ENCODE data around the gene DNAJB4. TPM values are rescaled to one million over a fixed set of nuclear protein-coding genes. Genes with fewer than 3 reads are reported as not detected.

The DNAJB4 gene
- total RNA-seq, 1 experiment from 2014 or later, result 26.0 TPM

- ATAC-seq (no peak), DNase-seq (ENCODE audit: low read depth, low spot score) (no peak)
- H3K9me3 ChIP-seq (ENCODE audit: control insufficient read depth in 1 of 2, insufficient read depth in 1 of 2, low read depth in 1 of 2, low read length in 2 of 2), result no peaks in the 10 kb centered on the region
- H3K9me2 ChIP-seq (ENCODE audit: insufficient read depth), result no peaks in the 10 kb centered on the region
- peaks cover 83% of the 10 kb centered on the region for H3K79me2 ChIP-seq (ENCODE audit: insufficient read depth, low read length)
- H3K27ac ChIP-seq (ENCODE audit: low read depth, low read length), result no peak overlapping the region
- intact Hi-C loops (cut with micrococcal nuclease), result no loop called here
- peaks cover 4 to 5% of the 10 kb centered on the region in 2 experiments; a peak in 3 of 4 replicates for H3K36me3 ChIP-seq (ENCODE audit: control insufficient read depth in 1 of 2, insufficient read depth in 2 of 2, low read length in 2 of 2)
- H3K4me2 ChIP-seq (ENCODE audit: low read length), result no peak overlapping the region
- ChIA-PET RAD21 (ENCODE audit: low non-redundant PET in 1 of 2, low total read pairs in 2 of 2, uncharacterized antibody in 2 of 2, unreplicated experiment in 2 of 2) (no interaction called here), POLR2A (no interaction called here), CTCF (no interaction called here)
- H2AFZ ChIP-seq (ENCODE audit: low read depth, low read length, poor library complexity, severe bottlenecking), result no peak overlapping the region
- H3K4me3 ChIP-seq (replicated peaks in 1 of 2; ENCODE audit: low read depth in 1 of 2, low read length in 2 of 2), result no peak overlapping the region
- peaks cover 8 to 14% of the 10 kb centered on the region in 2 experiments for H3K4me1 ChIP-seq (ENCODE audit: control insufficient read depth in 1 of 2, insufficient read depth in 2 of 2, low read length in 2 of 2)
- no peak overlapping the region for H3K9ac ChIP-seq (ENCODE audit: low read length)
- no peaks in the 10 kb centered on the region; the same call in 1 of the 2 replicates for H4K20me1 ChIP-seq (ENCODE audit: insufficient read depth)
- no peaks in the 10 kb centered on the region for H3K27me3 ChIP-seq (ENCODE audit: insufficient read depth, low read length)
- TF ChIP-seq TCF7L2 (IDR thresholded peaks at IDR 0.05; ENCODE audit: borderline replicate concordance, extremely low read depth, insufficient read depth, insufficient read length) (no peak), ZFX (IDR thresholded peaks at IDR 0.05) (no peak), YY1 (IDR thresholded peaks at IDR 0.05; ENCODE audit: extremely low read depth, insufficient replicate concordance, low read depth, low read length) (no peak), SRF (IDR thresholded peaks at IDR 0.05; ENCODE audit: low read depth) (no peak), ELF1 (IDR thresholded peaks at IDR 0.05; ENCODE audit: borderline replicate concordance, low read depth) (no peak), CTCF (IDR thresholded peaks at IDR 0.05 in 2 of 3, conservative IDR thresholded peaks at IDR 0.05 in 1 of 3; ENCODE audit: borderline replicate concordance in 1 of 3, insufficient read depth in 1 of 3, low read depth in 2 of 3, low read length in 2 of 3) (no peak), REST (IDR thresholded peaks at IDR 0.05; ENCODE audit: low read depth) (no peak), SIN3A (IDR thresholded peaks at IDR 0.05; ENCODE audit: low read depth) (no peak), ATF3 (IDR thresholded peaks at IDR 0.05) (no peak), RAD21 (IDR thresholded peaks at IDR 0.05; ENCODE audit: low read depth) (no peak), CEBPB (IDR thresholded peaks at IDR 0.05; ENCODE audit: low read depth) (no peak), POLR2A (IDR thresholded peaks at IDR 0.05; ENCODE audit: borderline replicate concordance, extremely low read depth, insufficient read depth, insufficient read length) (no peak), EZH2 (IDR thresholded peaks at IDR 0.05) (no peak), ZNF274 (IDR thresholded peaks at IDR 0.05; ENCODE audit: low read depth, low read length) (no peak), SP1 (IDR thresholded peaks at IDR 0.05; ENCODE audit: low read depth) (no peak), MAX (IDR thresholded peaks at IDR 0.05) (no peak), POLR2AphosphoS5 (IDR thresholded peaks at IDR 0.05; ENCODE audit: low read depth, low read length) (no peak)
- no TSS peak for BruUV-seq (replicated peaks)
These were observed 5.1 kb downstream of the DNAJB4 start for GRCh38 chr1:78009836-78010235.

All from HCT116 (cell line).